CD14-positive monocyte (primary cell): Measurements from ENCODE around the gene REN. TPM values are rescaled to one million over a fixed set of nuclear protein-coding genes. Genes with fewer than 3 reads are reported as not detected.
A peak's percentile ranks its signal among the peaks of the same experiment; 100 is the strongest.

ENCODE experiments used
- DNase-seq, 3 donors: peaks; one replicate each; pipeline ENCODE4 v3.0.0-alpha.2; 2011 to 2022
- H2AFZ ChIP-seq: 2 replicates; pipeline ENCODE4 v1.6.0; 2012; ENCODE audit warnings: mild to moderate bottlenecking, low read depth, low read length, inconsistent platforms; ENCODE audit not compliant: insufficient read depth, poor library complexity, severe bottlenecking
- H3K27ac ChIP-seq, 2 donors: 1 replicate in 1 of 2; 2 replicates in 1 of 2; pipeline ENCODE4 v1.5.1; 2012 to 2013; ENCODE audit warnings: low read length in 2 of 2, control low read depth in 1 of 2, inconsistent platforms in 1 of 2, low read depth in 1 of 2, mild to moderate bottlenecking in 1 of 2
- H3K27me3 ChIP-seq, 2 donors: one replicate each; pipeline versions ENCODE4 v1.6.0 to v1.6.1; 2011 to 2013; ENCODE audit warnings: low read length in 2 of 2; ENCODE audit not compliant: control insufficient read depth in 2 of 2, insufficient read depth in 2 of 2
- H3K36me3 ChIP-seq, 2 donors: replicated peaks in 1 of 2; 1 replicate in 1 of 2; 2 replicates in 1 of 2; pipeline versions ENCODE4 v1.5.1 to v1.6.1; 2012 to 2013; ENCODE audit warnings: low read length in 2 of 2, control low read depth in 1 of 2, inconsistent platforms in 1 of 2, mild to moderate bottlenecking in 1 of 2; ENCODE audit not compliant: insufficient read depth in 2 of 2, control insufficient read depth in 1 of 2
- H3K4me1 ChIP-seq, 2 donors: 1 replicate in 1 of 2; 2 replicates in 1 of 2; pipeline versions ENCODE4 v1.5.1 to v1.6.1; 2012 to 2013; ENCODE audit warnings: low read length in 2 of 2, control low read depth in 1 of 2, inconsistent platforms in 1 of 2, mild to moderate bottlenecking in 1 of 2, moderate library complexity in 1 of 2; ENCODE audit not compliant: insufficient read depth in 2 of 2, control insufficient read depth in 1 of 2
- H3K4me2 ChIP-seq: replicated peaks from 2 replicates; pipeline ENCODE3; 2012; ENCODE audit warnings: low read length, moderate library complexity, mild to moderate bottlenecking; ENCODE audit not compliant: poor library complexity, severe bottlenecking; ENCODE audit errors: extremely low read depth
- H3K4me3 ChIP-seq, 3 experiments: fragments of 200-600 bp in 1 of 3; sonication (generic) in 1 of 3; replicated peaks in 1 of 3; 1 replicate in 2 of 3; 2 replicates in 1 of 3; pipeline ENCODE4 v1.5.1; 2011 to 2013; ENCODE audit warnings: low read length in 3 of 3, mild to moderate bottlenecking in 3 of 3, control low read depth in 2 of 3, low read depth in 2 of 3, inconsistent platforms in 1 of 3, moderate library complexity in 1 of 3
- H3K79me2 ChIP-seq: 2 replicates; pipeline ENCODE4 v1.6.0; 2012; ENCODE audit warnings: mild to moderate bottlenecking, control low read depth, inconsistent platforms, low read length, moderate library complexity; ENCODE audit not compliant: insufficient read depth
- H3K9ac ChIP-seq: 2 replicates; pipeline ENCODE4 v1.6.0; 2017; ENCODE audit warnings: low read length, mild to moderate bottlenecking; ENCODE audit not compliant: insufficient read depth, poor library complexity, severe bottlenecking
- H3K9me3 ChIP-seq, 2 donors: replicated peaks in 1 of 2; 1 replicate in 1 of 2; 2 replicates in 1 of 2; pipeline versions ENCODE4 v1.5.1 to v1.6.1; 2012 to 2013; ENCODE audit warnings: low read length in 2 of 2, control low read depth in 1 of 2; ENCODE audit not compliant: control insufficient read depth in 1 of 2, insufficient read depth in 1 of 2
- H4K20me1 ChIP-seq: 2 replicates; pipeline ENCODE4 v1.6.0; 2012; ENCODE audit warnings: mild to moderate bottlenecking, low read length, control low read depth, moderate library complexity; ENCODE audit not compliant: insufficient read depth
- H3K27ac Mint-ChIP-seq, 7 donors: one replicate each; pipeline ENCODE4 v1.8.0; 2020; ENCODE audit warnings: mild to moderate bottlenecking in 7 of 7, mixed read lengths in 7 of 7, moderate library complexity in 6 of 7, inconsistent platforms in 2 of 7
- H3K27me3 Mint-ChIP-seq, 3 donors: one replicate each; pipeline ENCODE4 v1.8.0; 2021 to 2022; ENCODE audit warnings: low read depth in 3 of 3, mild to moderate bottlenecking in 3 of 3, mixed read lengths in 3 of 3, moderate library complexity in 3 of 3, inconsistent platforms in 1 of 3
- H3K36me3 Mint-ChIP-seq, 2 donors: one replicate each; pipeline ENCODE4 v1.8.0; 2020; ENCODE audit warnings: mixed read lengths in 2 of 2, inconsistent platforms in 1 of 2, mild to moderate bottlenecking in 1 of 2
- H3K4me1 Mint-ChIP-seq: one replicate; pipeline ENCODE4 v1.8.0; 2020; ENCODE audit warnings: mild to moderate bottlenecking, mixed read lengths
- H3K4me3 Mint-ChIP-seq, 2 donors: one replicate each; pipeline ENCODE4 v1.8.0; 2020; ENCODE audit warnings: mild to moderate bottlenecking in 2 of 2, mixed read lengths in 2 of 2, moderate library complexity in 1 of 2
- H3K9me3 Mint-ChIP-seq, 7 donors: one replicate each; pipeline ENCODE4 v1.8.0; 2020 to 2022; ENCODE audit warnings: mixed read lengths in 7 of 7, mild to moderate bottlenecking in 6 of 7, moderate library complexity in 6 of 7, inconsistent platforms in 2 of 7
- CTCF ChIP-seq: fragments of 200-600 bp; IDR thresholded peaks from one replicate; pipeline ENCODE4 v1.8.0; 2022; ENCODE audit warnings: antibody characterized with exemption, mild to moderate bottlenecking
- WGBS: methylation state at CpG from one replicate; pipeline ENCODE4 v1.1.5; 2013; ENCODE audit warnings: missing lambda C conversion rate; ENCODE audit not compliant: insufficient coverage; 5-methylcytosine and 5-hydroxymethylcytosine counted together
- intact Hi-C, 2 donors: fragments of 100-400 bp; cut with micrococcal nuclease; formaldehyde crosslinking; loops; one replicate each; pipeline versions ENCODE4 v1.15.0 to v1.15.1; 2023
- polyA plus RNA-seq, 3 donors: library from polyadenylated mRNA; depleted of rRNA in 1 of 3; unstranded in 2 of 3; stranded (reverse) in 1 of 3; fragments of 300-500 nt in 2 of 3; fragments of >200 nt in 1 of 3; fragmentation: Illumina TruSeq in 2 of 3; gene quantifications; 1 replicate in 2 of 3; 2 replicates in 1 of 3; pipeline ENCODE4 v1.2.3, GENCODE V29; 2012 to 2021

REN gene
- polyA plus RNA-seq, 3 donors: not detected

GRCh38 chr1:204162494-204163074 is 3.6 kb downstream of the REN start:
- Histone ChIP-seq H3K79me2 (no peaks in the 10 kb centered on the region), H3K36me3 (no peaks in the 10 kb centered on the region), H3K4me1 (no peaks in the 10 kb centered on the region), H3K9me3 (no peaks in the 10 kb centered on the region), H4K20me1 (no peaks in the 10 kb centered on the region), H3K9ac (no peak overlapping the region), H3K27ac (no peak overlapping the region), H3K4me2 (no peak overlapping the region), H3K4me3 (no peak overlapping the region), H3K27me3 (no peaks in the 10 kb centered on the region), H2AFZ (no peak overlapping the region)
- Mint-ChIP-seq H3K36me3 (no peaks in the 10 kb centered on the region), H3K27me3 (peaks cover 3 to 13% (median 7%) of the 10 kb centered on the region in 3 donors), H3K9me3 (no peaks in the 10 kb centered on the region), H3K4me3 (no peak overlapping the region), H3K27ac (no peak overlapping the region), H3K4me1 (peaks cover 3% of the 10 kb centered on the region)
- intact Hi-C loops: loop anchor here (1.0 to 5.0 kb wide), 4 partner anchors 42 to 205 kb away; no protein-coding TSS in a partner anchor
- 0% methylated on average over 4 of the region's 7 CpGs for WGBS
- peak; percentile 49 to 66 (median 63) for DNase-seq
- peak; percentile 99 for TF ChIP-seq CTCF

- intact Hi-C loops: loop anchor here (1.0 to 5.0 kb wide), 4 partner anchors 43 to 205 kb away; no protein-coding TSS in a partner anchor
- no peak overlapping the region for H3K27ac ChIP-seq
- peaks cover 3% of the 10 kb centered on the region for H3K4me1 Mint-ChIP-seq
- H3K27me3 Mint-ChIP-seq: peaks cover 3 to 15% (median 7%) of the 10 kb centered on the region in 3 donors
- no peak overlapping the region for H3K4me2 ChIP-seq
- no peaks in the 10 kb centered on the region for H3K36me3 ChIP-seq
- 79% methylated on average over 10 of the region's 14 CpGs for WGBS
- H3K9me3 Mint-ChIP-seq: no peaks in the 10 kb centered on the region
- TF ChIP-seq CTCF: no peak
- H2AFZ ChIP-seq: no peak overlapping the region
- no peak overlapping the region for H3K9ac ChIP-seq
- no peaks in the 10 kb centered on the region for H3K79me2 ChIP-seq
- H3K27me3 ChIP-seq: no peaks in the 10 kb centered on the region
- H3K4me3 Mint-ChIP-seq: no peak overlapping the region
- H3K27ac Mint-ChIP-seq: no peak overlapping the region
- H3K4me3 ChIP-seq: no peak overlapping the region
- H3K36me3 Mint-ChIP-seq: no peaks in the 10 kb centered on the region
- no peaks in the 10 kb centered on the region for H3K4me1 ChIP-seq
- DNase-seq: no peak
- H4K20me1 ChIP-seq: no peaks in the 10 kb centered on the region
- H3K9me3 ChIP-seq: no peaks in the 10 kb centered on the region
Observed at GRCh38 chr1:204161609-204162493, 4.3 kb downstream of the REN start.
